ENCODE results near the gene CTSS.

CTSS gene

DNA sequence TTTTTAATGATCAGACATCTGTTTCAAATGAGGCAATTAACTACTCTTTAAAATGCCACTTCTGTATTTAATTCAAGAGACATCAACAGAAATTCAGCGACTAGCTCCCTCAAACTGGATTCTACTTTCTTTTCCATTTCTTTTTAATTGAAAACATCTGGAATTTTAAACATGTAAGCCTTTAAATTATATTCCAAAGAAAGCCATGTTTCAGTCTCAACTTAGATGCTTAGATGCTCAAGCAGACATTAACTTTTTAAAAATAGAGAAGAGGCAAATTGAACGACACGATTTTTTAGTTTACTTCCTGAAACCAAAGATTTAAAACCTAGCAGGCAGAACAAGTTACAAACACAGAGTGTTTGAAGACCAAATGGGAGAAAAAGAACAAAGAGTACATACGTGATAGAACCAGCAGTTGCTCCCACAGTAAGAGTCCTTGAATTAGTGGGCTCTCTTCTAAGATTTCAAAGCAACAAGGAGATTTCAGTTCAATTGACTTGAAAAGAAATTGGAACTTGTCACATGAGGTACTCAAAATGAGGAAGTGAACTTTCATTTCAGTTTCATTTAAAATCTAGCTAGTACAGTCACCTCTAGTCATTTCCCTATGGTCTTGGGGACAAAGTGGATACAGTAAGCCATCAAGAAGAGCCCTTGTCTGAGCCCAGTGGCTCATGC, at the start of gene CTSS:
Gene CTSS (minus strand): TSS at position 483 of the 681 bp plus-strand sequence. CDS start 1,015 bp downstream, outside the sequence.
- H3K4me3 ChIP-seq (replicated peaks; ENCODE audit: low read depth, low read length) = peak within 1 kb of the TSS; percentile 2; the same call in 1 of the 2 replicates
- DNase-seq (ENCODE audit: extremely low read depth, low read depth) = peak; percentile 25
- TF ChIP-seq, protein P1, sequence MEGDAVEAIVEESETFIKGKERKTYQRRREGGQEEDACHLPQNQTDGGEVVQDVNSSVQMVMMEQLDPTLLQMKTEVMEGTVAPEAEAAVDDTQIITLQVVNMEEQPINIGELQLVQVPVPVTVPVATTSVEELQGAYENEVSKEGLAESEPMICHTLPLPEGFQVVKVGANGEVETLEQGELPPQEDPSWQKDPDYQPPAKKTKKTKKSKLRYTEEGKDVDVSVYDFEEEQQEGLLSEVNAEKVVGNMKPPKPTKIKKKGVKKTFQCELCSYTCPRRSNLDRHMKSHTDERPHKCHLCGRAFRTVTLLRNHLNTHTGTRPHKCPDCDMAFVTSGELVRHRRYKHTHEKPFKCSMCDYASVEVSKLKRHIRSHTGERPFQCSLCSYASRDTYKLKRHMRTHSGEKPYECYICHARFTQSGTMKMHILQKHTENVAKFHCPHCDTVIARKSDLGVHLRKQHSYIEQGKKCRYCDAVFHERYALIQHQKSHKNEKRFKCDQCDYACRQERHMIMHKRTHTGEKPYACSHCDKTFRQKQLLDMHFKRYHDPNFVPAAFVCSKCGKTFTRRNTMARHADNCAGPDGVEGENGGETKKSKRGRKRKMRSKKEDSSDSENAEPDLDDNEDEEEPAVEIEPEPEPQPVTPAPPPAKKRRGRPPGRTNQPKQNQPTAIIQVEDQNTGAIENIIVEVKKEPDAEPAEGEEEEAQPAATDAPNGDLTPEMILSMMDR (IDR thresholded peaks at IDR 0.05; ENCODE audit: low read depth, low read length, missing control alignments) = no peak

DNA sequence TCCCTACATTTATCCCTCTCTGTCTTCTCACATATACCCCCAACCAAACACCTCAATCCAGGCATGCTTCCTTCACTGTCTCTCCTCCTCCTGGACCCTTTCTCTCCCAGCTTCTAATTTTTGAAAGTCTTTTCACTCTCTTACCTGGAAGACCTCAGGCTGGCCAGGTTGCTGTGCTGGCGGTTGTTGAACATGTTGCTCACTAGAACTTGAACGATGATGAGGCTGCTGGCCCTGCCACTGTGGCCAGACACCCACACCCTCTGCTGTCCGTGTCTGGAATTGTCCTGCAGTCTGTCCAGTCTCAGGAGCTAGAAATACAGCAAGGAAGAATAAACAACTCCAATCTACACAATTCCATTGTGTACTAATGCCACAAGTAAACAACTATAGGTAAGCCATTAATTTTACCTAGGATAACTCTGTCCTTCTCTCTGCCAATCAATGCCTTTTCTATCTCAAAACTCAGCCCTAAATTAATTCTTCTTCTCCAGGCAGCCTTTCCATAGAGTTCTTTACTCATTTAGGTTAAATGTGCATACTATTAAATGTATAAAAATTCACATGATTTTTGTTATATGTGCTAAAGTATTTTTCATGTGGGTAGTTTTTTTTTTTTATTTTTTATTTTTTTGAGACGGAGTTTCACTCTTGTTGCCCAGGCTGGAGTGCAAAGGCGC, 47.6 kb upstream of the CTSS start:
- TF ChIP-seq, protein P1 (IDR thresholded peaks at IDR 0.05; ENCODE audit: low read depth, low read length, missing control alignments) = peak; percentile 88
- peak; percentile 53 for DNase-seq (ENCODE audit: extremely low read depth, low read depth)
- H3K4me3 ChIP-seq (replicated peaks; ENCODE audit: low read depth, low read length) = no peak overlapping the region

DNA sequence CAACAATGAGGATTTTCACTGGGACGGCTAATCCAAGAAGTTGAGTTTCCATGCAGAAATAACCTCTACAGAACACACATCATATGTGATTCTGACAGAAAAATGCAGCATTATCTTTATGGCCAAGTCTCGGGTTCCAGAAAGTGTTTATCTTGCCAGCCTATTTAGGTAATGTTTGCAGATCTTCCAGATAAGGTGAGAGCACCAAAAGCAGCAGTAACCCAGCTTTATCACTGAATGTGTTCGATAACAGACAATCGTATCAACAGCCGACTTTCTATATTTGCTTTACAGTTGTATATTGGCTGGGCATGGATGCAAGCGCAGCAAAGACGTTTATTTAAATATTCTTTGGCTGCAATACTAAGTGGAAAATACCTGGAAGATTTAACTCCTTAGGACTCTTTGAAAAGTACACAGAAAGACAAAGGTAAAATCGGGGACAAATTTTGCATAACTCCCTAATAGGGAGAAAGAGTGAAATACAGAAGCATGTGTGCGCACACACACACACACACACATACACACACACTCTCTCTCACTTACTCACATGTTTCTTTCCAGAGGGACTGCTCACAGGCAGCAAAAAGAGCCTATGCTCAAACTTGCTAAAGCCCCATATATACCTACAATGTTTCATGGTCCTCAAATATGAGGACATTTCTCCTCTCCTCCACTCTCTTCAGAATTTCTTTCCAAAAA, 45.5 kb upstream of the CTSS start:
- no peak for DNase-seq (ENCODE audit: extremely low read depth, low read depth)
- TF ChIP-seq, protein P1 (IDR thresholded peaks at IDR 0.05; ENCODE audit: low read depth, low read length, missing control alignments) = no peak
- H3K4me3 ChIP-seq (replicated peaks; ENCODE audit: low read depth, low read length) = no peak overlapping the region

DNA sequence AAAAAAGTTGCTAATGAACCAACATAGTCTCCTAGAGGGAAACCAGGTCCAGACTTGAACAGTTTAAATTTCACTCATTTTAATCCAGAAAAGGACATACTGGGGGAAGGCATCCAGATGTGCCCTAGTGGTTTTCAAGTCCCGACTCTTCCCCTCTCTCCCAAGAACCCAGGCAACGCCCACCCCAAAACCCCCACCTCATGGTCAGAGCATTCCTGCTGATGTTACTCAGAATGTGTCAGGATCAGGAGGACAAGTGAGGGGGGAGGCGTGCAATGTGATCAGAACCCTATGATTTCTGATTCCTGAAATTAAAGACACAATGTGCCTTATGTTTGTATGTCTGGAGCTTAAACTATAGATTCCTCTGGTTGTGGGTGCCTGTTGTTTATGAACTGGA, 44.1 kb upstream of the CTSS start:
- DNase-seq (ENCODE audit: extremely low read depth, low read depth) = peak; percentile 71
- TF ChIP-seq, protein P1 (IDR thresholded peaks at IDR 0.05; ENCODE audit: low read depth, low read length, missing control alignments) = no peak
- no peak overlapping the region for H3K4me3 ChIP-seq (replicated peaks; ENCODE audit: low read depth, low read length)

DNA sequence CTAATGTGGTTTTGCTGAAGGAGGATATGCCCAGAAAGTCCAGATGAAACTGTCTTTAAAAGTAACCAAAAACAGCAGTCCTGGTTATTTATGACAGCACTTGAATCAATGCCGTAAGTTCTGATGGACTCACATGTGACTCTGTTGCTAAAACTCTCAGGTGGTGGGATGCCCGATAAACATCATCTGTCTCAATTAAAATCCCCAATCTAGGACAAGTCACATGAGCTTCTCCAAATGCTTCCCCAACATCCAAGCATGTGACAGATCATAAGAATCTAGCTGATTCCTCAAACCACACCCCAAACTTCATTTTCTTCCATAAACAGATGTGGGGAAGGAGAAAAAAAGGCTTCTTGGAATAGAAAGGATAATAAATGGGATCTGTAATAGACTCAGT, 43.3 kb upstream of the CTSS start:
- TF ChIP-seq, protein P1 (IDR thresholded peaks at IDR 0.05; ENCODE audit: low read depth, low read length, missing control alignments) = no peak
- peak overlapping the region; percentile 53 for H3K4me3 ChIP-seq (replicated peaks; ENCODE audit: low read depth, low read length)

DNA sequence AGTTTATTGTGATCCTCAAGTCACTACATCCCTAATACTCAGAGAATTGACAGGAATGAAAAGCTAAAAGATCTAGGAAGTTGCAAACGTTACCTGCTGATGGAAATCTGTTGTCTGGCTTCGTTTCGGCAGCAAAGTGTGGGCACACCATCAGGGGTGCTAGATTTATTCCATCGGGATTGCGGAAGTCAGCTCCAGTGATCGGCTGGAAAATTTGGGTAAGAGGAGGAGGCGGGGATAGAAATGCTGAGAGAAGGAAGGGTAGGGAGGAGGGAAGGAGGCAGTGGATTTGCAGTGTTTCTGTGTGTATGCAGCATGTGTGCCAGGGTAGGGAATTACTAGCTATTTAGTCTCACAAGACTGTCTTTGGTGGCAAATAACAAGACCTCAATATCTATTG, 42.5 kb upstream of the CTSS start, which contains the start of gene CTSK:
Gene CTSK (minus strand): TSS at position 140 of the 400 bp plus-strand sequence. CDS start 1,455 bp downstream, outside the sequence.
- DNase-seq (ENCODE audit: extremely low read depth, low read depth) = no peak
- H3K4me3 ChIP-seq (replicated peaks; ENCODE audit: low read depth, low read length) = peak within 1 kb of the TSS; percentile 53
- TF ChIP-seq, protein P1 (IDR thresholded peaks at IDR 0.05; ENCODE audit: low read depth, low read length, missing control alignments) = no peak

More for the DNA sequence above, 43.3 kb upstream of the CTSS start:
- DNase-seq (ENCODE audit: extremely low read depth, low read depth) = peak; percentile 43
